Naive thymus-derived CD4-positive, alpha-beta T cell (primary cell): ENCODE measurements around the gene SORCS2. TPM values are rescaled to one million over a fixed set of nuclear protein-coding genes. Genes with fewer than 3 reads are reported as not detected.
A peak's percentile ranks its signal among the peaks of the same experiment; 100 is the strongest.

Experiments used
- ATAC-seq: fragments of 150-1000 bp; cut with Tn5 transposase; 2 replicates; pipeline ENCODE4 v1.10.0; 2021; ENCODE audit warnings: mild to moderate bottlenecking, moderate library complexity
- CTCF ChIA-PET: fragments of 350-600 bp; sonication (Branson Sonifier 250); formaldehyde crosslinking; loops from one replicate; lab custom pipeline; 2021; ENCODE audit warnings: antibody characterized with exemption; lab: Charles Lee
- POLR2A ChIA-PET: fragments of 350-600 bp; sonication (Branson Sonifier 250); formaldehyde crosslinking; loops from one replicate; lab custom pipeline; 2021; ENCODE audit warnings: antibody characterized with exemption, inconsistent platforms; lab: Charles Lee
- DNase-seq, 9 donors: peaks; one replicate each; pipeline versions ENCODE4 v3.0.0 to v3.0.0-alpha.2; 2020 to 2022; ENCODE audit warnings: mixed read lengths in 1 of 9
- H3K27ac ChIP-seq: one replicate; pipeline ENCODE4 v1.7.0; 2013; ENCODE audit warnings: mild to moderate bottlenecking, low read depth, low read length, moderate library complexity
- H3K27me3 ChIP-seq, 2 donors: one replicate each; pipeline ENCODE4 v1.7.0; 2013; ENCODE audit warnings: low read length in 2 of 2, mild to moderate bottlenecking in 2 of 2, moderate library complexity in 2 of 2; ENCODE audit not compliant: control insufficient read depth in 2 of 2, insufficient read depth in 2 of 2
- H3K36me3 ChIP-seq, 3 experiments: 1 replicate in 2 of 3; 2 replicates in 1 of 3; pipeline ENCODE4 v1.7.0; 2013; ENCODE audit warnings: low read length in 3 of 3, mild to moderate bottlenecking in 3 of 3, moderate library complexity in 1 of 3; ENCODE audit not compliant: insufficient read depth in 3 of 3, control insufficient read depth in 2 of 3
- H3K4me1 ChIP-seq, 2 donors: one replicate each; pipeline ENCODE4 v1.7.0; 2013; ENCODE audit warnings: low read length in 2 of 2, mild to moderate bottlenecking in 2 of 2, moderate library complexity in 1 of 2; ENCODE audit not compliant: control insufficient read depth in 2 of 2, insufficient read depth in 2 of 2
- H3K4me3 ChIP-seq: 2 replicates; pipeline ENCODE4 v1.7.0; 2013; ENCODE audit warnings: mild to moderate bottlenecking, low read length
- H3K9me3 ChIP-seq, 3 experiments: 1 replicate in 2 of 3; 2 replicates in 1 of 3; pipeline ENCODE4 v1.7.0; 2013; ENCODE audit warnings: low read length in 3 of 3; ENCODE audit not compliant: control insufficient read depth in 2 of 3
- H3K27ac Mint-ChIP-seq, 9 donors: one replicate each; pipeline ENCODE4 v1.8.0; 2020 to 2022; ENCODE audit warnings: mixed read lengths in 9 of 9, mild to moderate bottlenecking in 8 of 9, moderate library complexity in 5 of 9, inconsistent platforms in 2 of 9
- H3K27me3 Mint-ChIP-seq, 5 donors: one replicate each; pipeline ENCODE4 v1.8.0; 2021 to 2022; ENCODE audit warnings: mixed read lengths in 5 of 5, mild to moderate bottlenecking in 1 of 5
- H3K36me3 Mint-ChIP-seq, 5 donors: one replicate each; pipeline ENCODE4 v1.8.0; 2020 to 2022; ENCODE audit warnings: mixed read lengths in 5 of 5, mild to moderate bottlenecking in 3 of 5, inconsistent platforms in 1 of 5
- H3K4me1 Mint-ChIP-seq, 7 donors: one replicate each; pipeline ENCODE4 v1.8.0; 2020 to 2022; ENCODE audit warnings: mixed read lengths in 7 of 7, mild to moderate bottlenecking in 3 of 7, inconsistent platforms in 1 of 7
- H3K4me3 Mint-ChIP-seq, 10 donors: one replicate each; pipeline ENCODE4 v1.8.0; 2020 to 2022; ENCODE audit warnings: mild to moderate bottlenecking in 10 of 10, mixed read lengths in 10 of 10, moderate library complexity in 6 of 10, inconsistent platforms in 2 of 10
- H3K9me3 Mint-ChIP-seq, 11 donors: one replicate each; pipeline ENCODE4 v1.8.0; 2020 to 2022; ENCODE audit warnings: mixed read lengths in 11 of 11, mild to moderate bottlenecking in 4 of 11, inconsistent platforms in 1 of 11, moderate library complexity in 1 of 11
- intact Hi-C, 2 donors: fragments of 100-400 bp; cut with micrococcal nuclease; formaldehyde crosslinking; loops; one replicate each; pipeline ENCODE4 v1.15.1; 2023
- polyA plus RNA-seq, 2 donors: library from polyadenylated mRNA; unstranded; fragments of 300-500 nt; fragmentation: Illumina TruSeq; gene quantifications; one replicate each; pipeline ENCODE4 v1.2.3, GENCODE V29; 2021
- total RNA-seq, 6 experiments: library from RNA in 5 of 6; stranded (reverse) in 5 of 6; gene quantifications; 1 replicate in 5 of 6; 2 replicates in 1 of 6; pipeline ENCODE4 v1.2.3 and lab custom pipeline; 2021 to 2026

SORCS2 gene
- total and polyA plus RNA-seq, 7 experiments from 2014 or later = 0.10 TPM; not detected in 6

DNA sequence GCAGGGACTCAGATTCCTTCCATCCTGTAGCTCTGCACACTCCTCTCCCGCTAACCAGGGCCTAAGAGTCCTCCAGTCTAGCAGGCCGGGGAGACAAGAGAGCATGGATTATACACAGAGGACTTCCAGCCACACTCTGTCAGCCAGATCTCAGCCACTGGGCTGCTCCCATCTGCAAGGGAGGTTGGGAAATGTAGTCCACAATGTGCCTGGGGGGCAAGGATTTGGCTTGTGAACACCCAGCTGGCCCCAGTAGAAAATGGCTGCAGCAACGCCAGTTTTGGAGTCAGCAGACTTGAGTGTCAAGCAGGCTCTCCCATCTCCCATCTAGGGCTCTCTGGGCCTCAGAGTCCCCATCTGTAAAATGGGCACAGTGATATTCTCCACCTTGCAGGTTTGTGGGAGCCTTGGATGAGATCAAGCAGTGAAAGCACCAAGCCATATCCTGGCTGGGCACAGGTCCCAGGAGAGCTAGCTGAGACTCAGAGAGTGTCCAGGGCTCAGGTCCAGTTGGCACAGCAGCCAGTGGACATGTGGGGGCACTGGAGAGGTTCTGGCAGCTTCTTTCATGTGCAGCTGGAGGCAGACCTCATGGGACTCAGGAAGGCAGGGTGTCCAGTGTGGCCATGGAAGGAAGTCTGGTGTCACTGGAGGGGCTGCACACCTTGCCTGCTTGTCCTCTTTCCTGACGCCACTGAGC lies 227.8 kb downstream of the SORCS2 start:
- no peaks in the 10 kb centered on the region for H3K4me1 Mint-ChIP-seq
- no peaks in the 10 kb centered on the region for H3K27me3 ChIP-seq
- H3K36me3 Mint-ChIP-seq = no peaks in the 10 kb centered on the region
- no peaks in the 10 kb centered on the region for H3K4me1 ChIP-seq
- POLR2A ChIA-PET = no interaction called here
- CTCF ChIA-PET = no interaction called here
- no peak overlapping the region for H3K4me3 ChIP-seq
- no peak overlapping the region for H3K27ac Mint-ChIP-seq
- no peak overlapping the region for H3K27ac ChIP-seq
- H3K4me3 Mint-ChIP-seq = no peak overlapping the region
- H3K27me3 Mint-ChIP-seq = peaks cover 0 to 8% (median 7%) of the 10 kb centered on the region in 5 donors
- no peaks in the 10 kb centered on the region for H3K36me3 ChIP-seq
- intact Hi-C loops = no loop called here
- peaks cover 0 to 9% (median 0%) of the 10 kb centered on the region in 3 experiments for H3K9me3 ChIP-seq
- H3K9me3 Mint-ChIP-seq = peaks cover 0 to 12% (median 5%) of the 10 kb centered on the region in 11 donors
- ATAC-seq (no peak), DNase-seq (no peak)

GRCh38 chr4:7420661-7421040 lies 228.3 kb downstream of the SORCS2 start:
- H3K27me3 Mint-ChIP-seq = peaks cover 0 to 4% (median 3%) of the 10 kb centered on the region in 5 donors
- H3K36me3 Mint-ChIP-seq = no peaks in the 10 kb centered on the region
- no peaks in the 10 kb centered on the region for H3K4me1 Mint-ChIP-seq
- no peaks in the 10 kb centered on the region for H3K4me1 ChIP-seq
- H3K4me3 ChIP-seq = no peak overlapping the region
- H3K9me3 ChIP-seq = peaks cover 0 to 9% (median 0%) of the 10 kb centered on the region in 3 experiments
- CTCF ChIA-PET = interaction anchor here (1.0 kb wide), 1 partner anchor 13 kb away, joined by 3 read pairs; no protein-coding TSS in a partner anchor
- H3K27ac Mint-ChIP-seq = no peak overlapping the region
- no peak for ATAC-seq
- POLR2A ChIA-PET = no interaction called here
- peak in 1 of 9 donors; percentile 1 for DNase-seq
- no peak overlapping the region for H3K4me3 Mint-ChIP-seq
- intact Hi-C loops = no loop called here
- no peaks in the 10 kb centered on the region for H3K27me3 ChIP-seq
- H3K27ac ChIP-seq = no peak overlapping the region
- H3K36me3 ChIP-seq = no peaks in the 10 kb centered on the region
- peaks cover 0 to 12% (median 5%) of the 10 kb centered on the region in 11 donors for H3K9me3 Mint-ChIP-seq

- Mint-ChIP-seq H3K27me3 (no peaks in the 10 kb centered on the region), H3K36me3 (no peaks in the 10 kb centered on the region), H3K4me3 (no peak overlapping the region), H3K4me1 (no peaks in the 10 kb centered on the region), H3K27ac (no peak overlapping the region), H3K9me3 (peaks cover 0 to 12% (median 5%) of the 10 kb centered on the region in 11 donors)
- intact Hi-C loops = no loop called here
- no peaks in the 10 kb centered on the region for H3K27me3 ChIP-seq
- no peaks in the 10 kb centered on the region for H3K36me3 ChIP-seq
- no peak overlapping the region for H3K4me3 ChIP-seq
- no peak overlapping the region for H3K27ac ChIP-seq
- POLR2A ChIA-PET = no interaction called here
- ATAC-seq (no peak), DNase-seq (no peak)
- H3K4me1 ChIP-seq = no peaks in the 10 kb centered on the region
- H3K9me3 ChIP-seq = peaks cover 0 to 6% (median 0%) of the 10 kb centered on the region in 3 experiments
- CTCF ChIA-PET = interaction anchor here (1.0 kb wide), 1 partner anchor 14 kb away, joined by 3 read pairs; no protein-coding TSS in a partner anchor
Observed at GRCh38 chr4:7421356-7422150, 229.2 kb downstream of the SORCS2 start.

GRCh38 chr4:7422151-7422897 lies 230.0 kb downstream of the SORCS2 start:
- no peak overlapping the region for H3K4me3 Mint-ChIP-seq
- H3K9me3 Mint-ChIP-seq = peaks cover 0 to 12% (median 5%) of the 10 kb centered on the region in 11 donors
- Histone ChIP-seq H3K36me3 (no peaks in the 10 kb centered on the region), H3K27me3 (no peaks in the 10 kb centered on the region), H3K4me3 (no peak overlapping the region), H3K27ac (no peak overlapping the region), H3K9me3 (peaks cover 0 to 5% (median 0%) of the 10 kb centered on the region in 3 experiments), H3K4me1 (no peaks in the 10 kb centered on the region)
- intact Hi-C loops = no loop called here
- H3K4me1 Mint-ChIP-seq = no peaks in the 10 kb centered on the region
- no peak overlapping the region for H3K27ac Mint-ChIP-seq
- ChIA-PET POLR2A (no interaction called here), CTCF (no interaction called here)
- no peaks in the 10 kb centered on the region for H3K27me3 Mint-ChIP-seq
- DNase-seq (peak in 2 of 9 donors; percentile 1 to 11), ATAC-seq (no peak)
- no peaks in the 10 kb centered on the region for H3K36me3 Mint-ChIP-seq

GRCh38 chr4:7422898-7423180 lies 230.5 kb downstream of the SORCS2 start:
- ChIA-PET POLR2A (no interaction called here), CTCF (no interaction called here)
- intact Hi-C loops = no loop called here
- no peak for ATAC-seq
- no peak overlapping the region for H3K27ac Mint-ChIP-seq
- Histone ChIP-seq H3K27me3 (no peaks in the 10 kb centered on the region), H3K27ac (no peak overlapping the region), H3K9me3 (peaks cover 0 to 5% (median 0%) of the 10 kb centered on the region in 3 experiments), H3K4me1 (no peaks in the 10 kb centered on the region), H3K36me3 (no peaks in the 10 kb centered on the region), H3K4me3 (no peak overlapping the region)
- peaks cover 0 to 11% (median 5%) of the 10 kb centered on the region in 11 donors for H3K9me3 Mint-ChIP-seq
- H3K4me3 Mint-ChIP-seq = no peak overlapping the region
- H3K36me3 Mint-ChIP-seq = no peaks in the 10 kb centered on the region
- no peaks in the 10 kb centered on the region for H3K27me3 Mint-ChIP-seq
- no peaks in the 10 kb centered on the region for H3K4me1 Mint-ChIP-seq
- no peak for DNase-seq

GRCh38 chr4:7423391-7423790 lies 231.1 kb downstream of the SORCS2 start:
- H3K27ac ChIP-seq = no peak overlapping the region
- peaks cover 0 to 6% (median 3%) of the 10 kb centered on the region in 11 donors for H3K9me3 Mint-ChIP-seq
- H3K27ac Mint-ChIP-seq = no peak overlapping the region
- H3K27me3 ChIP-seq = no peaks in the 10 kb centered on the region
- H3K4me3 Mint-ChIP-seq = no peak overlapping the region
- H3K4me1 Mint-ChIP-seq = no peaks in the 10 kb centered on the region
- H3K9me3 ChIP-seq = peaks cover 0 to 5% (median 0%) of the 10 kb centered on the region in 3 experiments
- no peak overlapping the region for H3K4me3 ChIP-seq
- peak in 1 of 9 donors; percentile 6 for DNase-seq
- H3K36me3 ChIP-seq = no peaks in the 10 kb centered on the region
- CTCF ChIA-PET = no interaction called here
- no peaks in the 10 kb centered on the region for H3K4me1 ChIP-seq
- no peaks in the 10 kb centered on the region for H3K36me3 Mint-ChIP-seq
- intact Hi-C loops = no loop called here
- H3K27me3 Mint-ChIP-seq = no peaks in the 10 kb centered on the region
- POLR2A ChIA-PET = no interaction called here
- ATAC-seq = no peak
